SH-SY5Y (cell line): ENCODE results near the gene ZNF365.

Experiments used
- GATA2 ChIP-seq: IDR thresholded peaks from 2 replicates; pipeline ENCODE4 v1.6.1; 2011; ENCODE audit warnings: mild to moderate bottlenecking, low read depth, low read length
- GATA3 ChIP-seq: IDR thresholded peaks from 2 replicates; pipeline ENCODE4 v1.6.1; 2011; ENCODE audit warnings: low read depth, mild to moderate bottlenecking, low read length, moderate library complexity

- TF ChIP-seq GATA2 (no peak), GATA3 (no peak)
These were observed 16.5 kb downstream of the ZNF365 start for GRCh38 chr10:62390497-62391176.
